Central memory CD4-positive, alpha-beta T cell (primary cell): Measurements from ENCODE around the gene CRTC2.
A peak's percentile ranks its signal among the peaks of the same experiment; 100 is the strongest.

Experiments used
- DNase-seq: peaks from one replicate; pipeline ENCODE4 v3.0.0; 2022

CRTC2 gene

DNA sequence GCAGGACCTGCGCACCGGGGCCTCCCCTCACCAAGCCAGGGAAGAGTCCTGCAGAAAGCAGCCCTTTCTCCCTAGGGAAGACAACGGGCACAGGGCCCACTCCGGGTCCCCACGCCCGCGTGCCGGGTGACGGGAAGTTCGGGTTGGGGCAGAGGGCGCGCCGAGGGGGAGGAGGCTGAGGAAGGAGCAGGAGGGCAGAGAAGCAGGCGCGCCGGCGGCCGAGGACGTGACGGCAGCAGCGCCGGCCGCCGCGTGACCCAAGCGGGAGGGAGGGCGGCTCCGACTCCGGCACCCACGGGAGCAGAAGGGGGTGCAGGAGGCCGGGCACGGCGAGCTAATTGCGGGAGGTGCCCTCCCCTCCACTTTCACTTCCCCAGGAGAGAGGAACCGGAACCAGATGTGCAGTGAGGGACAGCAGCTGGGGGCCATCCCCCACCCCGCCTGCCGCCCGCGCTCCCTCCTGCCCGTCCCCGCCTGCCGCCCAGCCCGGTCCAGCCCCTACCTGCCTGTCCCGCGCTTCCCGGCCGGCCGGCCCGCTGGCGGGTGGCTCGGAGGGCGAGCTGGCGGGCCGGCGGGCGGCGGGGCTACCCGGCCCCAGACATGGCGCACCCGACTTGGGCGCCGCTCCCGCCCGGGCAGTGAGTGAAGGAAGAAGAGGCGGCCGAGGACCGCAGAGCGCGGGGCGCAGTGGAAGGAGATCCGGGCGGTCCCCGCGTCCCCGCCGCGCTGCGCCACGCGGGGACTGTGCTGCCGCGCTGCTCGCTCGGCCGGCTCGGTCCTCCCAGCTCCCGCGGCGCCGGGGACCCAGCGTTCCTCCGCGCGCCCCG lies 12.4 kb downstream of the CRTC2 start:
- DNase-seq, result peak; percentile 82

DNA sequence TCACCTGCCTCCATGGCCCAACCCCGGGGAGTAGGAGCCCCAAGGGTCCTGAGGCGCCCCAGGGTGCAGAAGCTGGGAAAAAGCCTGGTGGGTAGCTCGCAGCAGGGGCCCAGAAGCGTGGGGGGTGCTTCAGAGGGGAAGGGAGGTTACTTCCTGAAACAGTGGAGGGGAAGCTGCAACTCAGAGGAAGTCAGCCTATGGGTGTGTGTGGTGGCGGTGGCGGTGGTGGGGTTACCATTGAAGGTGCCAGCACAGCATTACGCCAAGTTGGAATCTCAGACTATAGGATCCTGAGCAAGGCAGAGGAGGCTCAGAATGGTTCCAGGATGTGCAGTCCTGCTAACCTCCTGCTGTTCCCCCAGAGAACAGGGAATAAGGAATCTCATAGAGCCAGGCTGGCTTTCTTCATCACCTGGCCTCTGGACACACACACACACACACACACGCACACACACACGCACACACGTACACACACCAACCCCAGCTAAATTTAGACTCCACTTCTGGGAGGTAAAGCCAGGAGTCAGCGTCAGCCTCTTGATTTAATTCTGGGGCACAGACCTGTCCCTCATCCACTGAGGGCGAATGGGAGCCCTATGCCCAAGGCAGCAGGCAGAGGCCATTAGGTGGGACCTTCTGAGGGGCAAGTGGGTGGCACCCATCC lies 13.1 kb downstream of the CRTC2 start:
- DNase-seq, result peak; percentile 87

DNA sequence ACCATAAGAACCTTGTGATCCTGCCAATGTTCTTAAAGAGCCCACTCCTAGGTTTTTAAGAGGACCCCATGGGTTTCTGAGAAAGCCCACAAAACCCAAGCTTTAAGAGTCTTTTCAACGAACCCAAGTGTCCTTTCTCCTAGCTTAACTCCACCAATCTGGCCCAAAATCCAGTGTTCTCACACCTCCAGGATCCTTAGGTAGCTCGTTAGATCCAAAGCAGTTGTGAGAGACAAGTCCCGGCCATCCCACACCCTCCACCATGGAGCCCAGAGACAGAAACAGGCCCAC lies 13.6 kb downstream of the CRTC2 start:
- DNase-seq, result no peak

GRCh38 chr1:153944005-153944826 lies 14.2 kb downstream of the CRTC2 start:
- DNase-seq, result no peak

DNA sequence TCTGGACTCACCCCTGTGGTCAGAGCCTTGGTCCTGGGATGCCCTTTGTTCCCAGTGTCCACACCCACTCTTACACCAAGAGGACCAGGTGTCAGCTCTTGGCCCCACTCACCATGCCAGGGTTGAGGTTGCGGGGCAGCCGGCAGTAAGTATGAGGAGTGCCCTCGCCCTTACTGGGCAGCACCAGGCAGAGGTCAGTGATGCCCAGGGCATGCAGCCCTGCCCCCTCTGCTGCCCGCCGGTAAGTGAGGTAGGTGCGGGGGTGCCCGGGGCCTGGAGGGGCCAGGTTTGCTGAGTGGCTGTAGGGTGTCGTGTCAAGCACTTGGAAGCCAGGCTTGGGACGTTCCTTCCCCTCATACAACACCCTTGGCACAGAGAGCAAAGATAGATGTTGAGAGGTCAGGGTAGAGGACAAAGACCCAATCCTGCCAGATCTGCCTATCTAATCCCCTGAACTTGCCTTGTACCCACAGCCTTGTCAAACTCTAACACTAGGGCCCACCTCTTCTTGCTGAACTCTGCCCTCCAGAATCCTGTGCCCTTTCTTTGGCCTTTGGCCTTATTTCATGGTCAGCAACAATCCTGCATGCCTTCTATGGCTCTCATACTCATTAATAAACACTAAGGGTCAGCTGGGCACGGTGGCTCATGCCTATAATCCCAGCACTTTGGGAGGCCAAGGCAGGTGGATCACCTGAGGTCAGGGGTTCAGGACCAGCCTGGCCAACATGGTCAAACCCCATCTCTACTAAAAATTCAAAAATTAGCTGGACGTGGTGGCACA lies 15.5 kb downstream of the CRTC2 start:
- DNase-seq, result no peak

DNA sequence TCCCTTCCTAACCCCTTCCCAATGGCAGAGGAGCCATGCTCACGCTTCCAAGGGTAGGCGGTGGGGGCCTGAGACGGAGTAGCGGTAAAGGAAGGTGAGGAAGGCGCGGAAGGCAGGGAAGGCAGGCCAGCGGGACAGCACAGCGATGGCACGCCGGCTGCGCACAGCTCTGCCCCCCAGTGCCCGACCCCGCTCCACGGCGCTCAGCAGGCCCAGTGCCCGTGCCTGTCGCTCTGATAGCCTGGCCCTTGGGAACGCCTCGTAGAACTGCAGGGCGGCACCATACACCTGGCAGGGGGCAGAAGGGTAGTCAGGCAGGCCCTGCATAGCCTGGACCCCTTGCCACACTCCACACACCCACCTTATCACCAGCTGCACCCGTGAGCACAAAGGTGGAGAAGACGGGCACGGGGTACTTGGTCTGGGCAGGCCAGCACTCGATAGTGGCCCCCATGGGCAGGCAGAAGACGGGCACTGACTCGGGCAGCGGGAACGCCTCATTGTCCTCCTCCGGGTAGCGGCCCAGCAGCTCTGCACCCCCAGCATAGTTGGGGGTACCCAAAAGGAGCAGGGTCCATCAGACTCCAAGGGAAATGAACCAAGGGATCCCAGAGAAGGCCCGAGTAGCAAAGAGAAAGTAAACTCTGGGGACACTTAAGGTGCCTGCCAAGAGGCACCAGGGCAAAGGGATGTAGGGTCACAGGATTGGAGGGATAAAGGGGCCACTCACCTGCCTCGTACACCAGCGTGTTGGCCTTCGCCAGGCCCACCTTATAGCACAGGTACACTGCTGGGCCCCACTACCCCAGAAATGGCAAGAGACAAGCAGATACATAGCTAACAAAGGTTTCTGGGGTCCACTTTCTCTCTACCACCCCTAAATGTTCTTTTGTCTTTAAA lies 16.3 kb downstream of the CRTC2 start:
- DNase-seq, result no peak

GRCh38 chr1:153940756-153941155 lies 17.7 kb downstream of the CRTC2 start:
- DNase-seq, result no peak

DNA sequence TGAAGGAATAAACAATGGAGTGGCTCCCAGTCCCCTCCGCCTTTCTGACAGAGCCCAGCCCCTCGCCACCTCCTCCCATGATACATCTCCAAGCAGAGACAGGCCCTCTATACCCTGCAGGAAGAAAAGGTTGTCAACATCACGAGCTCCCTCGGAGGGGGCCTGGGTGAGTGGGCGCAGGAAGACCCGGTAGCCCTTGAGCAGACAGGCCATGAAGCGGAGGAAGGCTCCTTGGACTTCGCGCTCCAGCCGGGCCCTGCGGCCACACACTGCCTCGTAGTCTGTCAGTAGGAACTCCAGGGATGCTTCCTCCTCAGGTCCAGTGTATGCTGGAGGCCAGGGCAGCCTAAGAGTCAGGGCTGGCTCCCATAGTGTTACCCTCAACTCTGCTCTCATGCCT lies 18.9 kb downstream of the CRTC2 start:
- DNase-seq, result no peak

DNA sequence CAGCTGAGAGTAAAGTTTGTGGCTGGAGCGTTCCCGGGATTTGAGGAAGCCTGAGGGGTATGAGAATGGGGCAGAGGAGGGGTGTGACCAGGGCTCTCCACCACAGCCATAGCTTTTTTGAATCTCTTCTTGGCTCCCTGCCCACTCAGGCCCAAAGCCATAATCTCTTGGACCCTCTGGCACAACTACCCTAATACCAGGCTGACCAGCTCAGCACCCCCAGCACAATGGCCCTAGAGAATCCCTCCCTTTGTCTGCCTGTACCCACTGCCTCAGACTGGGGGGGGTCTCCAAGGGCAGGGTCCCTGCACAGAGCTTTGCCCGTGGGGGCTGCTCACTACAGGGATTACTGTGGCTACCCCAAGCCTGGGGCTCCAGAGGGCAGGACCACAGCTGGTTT lies 19.4 kb downstream of the CRTC2 start:
- DNase-seq, result no peak

DNA sequence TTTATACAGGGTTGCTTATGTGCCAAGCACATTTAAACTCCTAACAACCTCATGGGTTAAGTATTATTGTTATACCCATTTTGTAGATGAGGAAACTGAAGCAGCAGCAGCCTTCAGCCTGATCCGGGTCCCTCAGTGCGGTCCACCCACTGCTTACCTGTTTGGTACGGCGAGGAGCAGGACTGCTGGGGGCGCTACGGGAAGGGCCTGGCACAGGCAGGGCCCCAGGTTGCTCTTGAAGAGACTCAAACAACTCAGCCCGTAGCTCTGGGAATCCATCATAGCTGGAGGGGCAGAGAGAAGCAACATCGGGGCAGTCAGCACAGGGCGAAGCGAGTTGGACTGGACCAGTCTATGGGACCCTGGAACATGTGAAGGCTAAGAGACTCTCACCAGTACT lies 21.1 kb downstream of the CRTC2 start:
- no peak for DNase-seq

GRCh38 chr1:153936011-153936802 lies 22.2 kb downstream of the CRTC2 start:
- DNase-seq, result no peak

GRCh38 chr1:153934746-153935145 lies 23.7 kb downstream of the CRTC2 start:
- DNase-seq, result no peak

DNA sequence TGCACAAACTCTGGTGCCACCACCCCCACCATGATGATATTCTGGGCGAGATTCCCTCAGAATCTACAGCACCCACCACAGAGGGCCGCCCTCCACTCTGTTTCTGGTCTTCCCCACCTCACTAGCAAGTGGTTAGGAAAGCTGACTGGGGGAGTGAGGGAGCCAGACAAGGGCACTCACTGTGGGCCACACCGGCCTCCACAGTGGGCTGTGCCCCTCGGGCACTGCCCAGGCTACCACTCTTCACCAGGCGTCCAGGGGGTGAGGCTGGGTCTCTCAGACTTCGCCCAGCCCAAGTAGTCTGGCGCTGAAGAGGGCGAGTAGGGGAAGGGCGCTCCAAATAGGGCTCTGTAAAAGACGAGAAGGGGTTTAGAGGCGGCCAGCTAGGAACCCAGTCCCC lies 24.5 kb downstream of the CRTC2 start:
- no peak for DNase-seq

GRCh38 chr1:153933430-153933829 lies 25.0 kb downstream of the CRTC2 start:
- DNase-seq, result no peak

- no peak for DNase-seq
These were observed 26.0 kb downstream of the CRTC2 start for GRCh38 chr1:153932156-153933131.

GRCh38 chr1:153929981-153930948 lies 28.1 kb downstream of the CRTC2 start:
- no peak for DNase-seq

DNA sequence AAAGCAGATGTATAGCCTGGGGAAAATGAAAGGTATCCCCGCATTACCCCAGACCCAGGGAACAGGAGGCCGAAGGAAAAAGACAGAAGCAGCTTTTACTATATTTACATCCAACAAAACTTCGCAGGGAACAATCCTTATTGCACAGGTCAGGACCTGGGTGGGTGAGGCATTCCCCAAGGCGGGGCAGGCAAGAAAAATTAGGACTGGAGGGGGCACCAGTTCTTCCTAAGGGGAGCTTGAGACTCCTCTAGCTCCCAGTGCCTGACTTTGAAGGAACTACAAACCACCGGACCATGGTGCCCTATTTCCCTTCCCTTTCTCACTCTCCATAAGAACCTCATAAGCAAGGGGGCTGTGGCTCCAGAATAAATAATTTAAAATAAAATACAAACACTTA lies 29.0 kb downstream of the CRTC2 start:
- DNase-seq, result no peak

DNA sequence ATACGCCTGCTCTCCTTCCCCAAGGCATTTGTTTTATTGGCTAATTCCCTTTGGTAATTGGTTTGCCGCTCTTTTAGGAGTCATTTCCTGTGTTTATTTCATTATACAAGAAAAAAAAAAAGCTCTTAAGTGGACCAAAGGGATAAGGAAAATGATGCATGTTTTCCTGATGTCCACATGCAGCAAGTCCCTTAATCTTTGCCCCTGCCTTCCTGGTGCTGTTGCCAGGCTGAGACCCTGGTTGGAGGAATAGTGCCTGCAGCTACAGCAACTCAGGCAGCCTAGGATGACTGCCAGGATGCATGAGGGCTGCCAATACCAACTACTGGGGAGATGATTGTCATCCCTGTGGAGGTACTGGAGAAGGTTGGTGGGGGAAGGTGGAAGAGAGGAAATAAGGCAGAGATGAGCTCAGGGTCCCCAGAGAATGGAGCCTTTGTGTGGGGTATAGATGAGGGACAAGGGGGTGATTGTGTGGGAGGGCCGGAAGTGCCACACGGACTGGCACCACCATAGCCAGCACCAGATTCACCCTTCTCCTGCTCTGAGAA lies 29.5 kb downstream of the CRTC2 start:
- no peak for DNase-seq
